Lower lobe of right lung (tissue), 2 donors: Measurements from ENCODE around the gene TRIM31. TPM values are rescaled to one million over a fixed set of nuclear protein-coding genes. Genes with fewer than 3 reads are reported as not detected.

Experiments used
- ATAC-seq, 2 donors: fragments of 200-7000 bp; cut with Tn5 transposase; one replicate each; pipeline ENCODE4 v1.9.1; 2020 to 2022; ENCODE audit warnings: mild to moderate bottlenecking in 2 of 2, moderate library complexity in 2 of 2
- DNase-seq: peaks from one replicate; pipeline ENCODE4 v3.0.0-alpha.2; 2020
- H3K27ac ChIP-seq: fragments of 200-600 bp; one replicate; pipeline ENCODE4 v1.8.0; 2022
- H3K27me3 ChIP-seq: fragments of 200-600 bp; one replicate; pipeline ENCODE4 v1.8.0; 2022; ENCODE audit warnings: low read depth
- H3K36me3 ChIP-seq: fragments of 200-600 bp; one replicate; pipeline ENCODE4 v1.8.0; 2022; ENCODE audit warnings: mild to moderate bottlenecking
- H3K4me1 ChIP-seq: fragments of 200-600 bp; one replicate; pipeline ENCODE4 v1.8.0; 2022
- H3K4me3 ChIP-seq: fragments of 200-600 bp; one replicate; pipeline ENCODE4 v1.8.0; 2022; ENCODE audit warnings: mild to moderate bottlenecking
- H3K9me3 ChIP-seq: fragments of 200-600 bp; one replicate; pipeline ENCODE4 v1.8.0; 2022
- intact Hi-C: fragments of 100-400 bp; cut with DNase I; formaldehyde crosslinking; loops from one replicate; pipeline ENCODE4 v1.11.0; 2022
- total RNA-seq: library from RNA; stranded (reverse); fragmentation: NEBNext Ultra II Directional; extraction: Animal tissue kit (Norgen Biotek cat#: 25700); gene quantifications from one replicate; pipeline ENCODE4 v1.2.1, GENCODE V29; 2021
- TF ChIP-seq, protein P1 (sequence below): fragments of 200-600 bp; IDR thresholded peaks from one replicate; pipeline ENCODE4 v1.8.0; 2022; ENCODE audit warnings: antibody characterized with exemption, mild to moderate bottlenecking
- donor health status: DM: no; HTN: yes; CAD: no; lungs with severe emphysema.

TRIM31 gene
- total RNA-seq, 1 donor from 2014 or later, result 0.62 TPM

DNA sequence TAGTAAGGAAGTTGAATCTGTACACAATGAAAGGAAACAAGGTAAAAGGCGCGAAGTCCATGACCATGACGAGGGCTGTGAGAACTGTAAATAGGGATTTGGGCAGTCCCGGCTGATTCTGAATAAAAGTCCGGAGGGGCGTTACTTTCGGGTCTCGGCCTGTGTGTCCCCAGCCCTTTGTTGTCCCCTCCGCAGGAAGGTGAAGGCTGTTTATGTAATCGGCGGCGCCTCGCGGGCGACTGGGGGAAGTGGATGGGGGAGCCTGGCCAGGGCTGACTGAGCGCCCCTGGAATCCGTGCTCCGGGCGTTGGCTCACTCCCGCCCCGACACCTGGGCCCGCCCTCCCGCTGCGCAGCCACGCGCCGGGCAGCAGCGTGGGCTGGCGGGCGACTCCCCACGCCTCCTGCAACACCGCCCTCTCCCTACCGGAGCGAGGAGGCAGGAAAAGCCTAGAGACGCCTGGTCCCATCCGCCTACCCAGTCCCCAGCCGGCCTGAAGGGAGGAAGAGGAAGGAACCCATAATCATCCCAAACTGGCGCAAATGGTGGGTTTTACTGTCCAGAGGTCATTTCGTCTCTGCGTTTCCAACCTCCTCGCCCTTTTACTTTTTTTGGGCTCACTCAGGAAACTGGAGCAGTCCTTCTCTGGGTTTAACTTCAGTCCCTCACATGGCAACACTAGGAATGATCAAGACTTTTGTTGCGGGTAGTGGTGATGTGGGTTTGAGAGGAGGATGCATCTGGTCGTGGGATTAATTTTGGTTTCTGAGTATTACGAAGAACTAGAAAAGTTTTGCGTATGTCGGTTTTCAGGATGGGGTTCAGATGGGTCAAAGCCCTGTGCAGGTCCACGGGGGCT lies 12.1 kb downstream of the TRIM31 start:
- H3K27me3 ChIP-seq, result peaks cover 7% of the 10 kb centered on the region
- no peaks in the 10 kb centered on the region for H3K36me3 ChIP-seq
- H3K27ac ChIP-seq, result peak overlapping the region; percentile 51
- peak overlapping the region; percentile 54 for H3K4me3 ChIP-seq
- intact Hi-C loops, result no loop called here
- H3K4me1 ChIP-seq, result peaks cover 35% of the 10 kb centered on the region
- H3K9me3 ChIP-seq, result no peaks in the 10 kb centered on the region
- DNase-seq, result peak; percentile 75
- TF ChIP-seq, protein P1, sequence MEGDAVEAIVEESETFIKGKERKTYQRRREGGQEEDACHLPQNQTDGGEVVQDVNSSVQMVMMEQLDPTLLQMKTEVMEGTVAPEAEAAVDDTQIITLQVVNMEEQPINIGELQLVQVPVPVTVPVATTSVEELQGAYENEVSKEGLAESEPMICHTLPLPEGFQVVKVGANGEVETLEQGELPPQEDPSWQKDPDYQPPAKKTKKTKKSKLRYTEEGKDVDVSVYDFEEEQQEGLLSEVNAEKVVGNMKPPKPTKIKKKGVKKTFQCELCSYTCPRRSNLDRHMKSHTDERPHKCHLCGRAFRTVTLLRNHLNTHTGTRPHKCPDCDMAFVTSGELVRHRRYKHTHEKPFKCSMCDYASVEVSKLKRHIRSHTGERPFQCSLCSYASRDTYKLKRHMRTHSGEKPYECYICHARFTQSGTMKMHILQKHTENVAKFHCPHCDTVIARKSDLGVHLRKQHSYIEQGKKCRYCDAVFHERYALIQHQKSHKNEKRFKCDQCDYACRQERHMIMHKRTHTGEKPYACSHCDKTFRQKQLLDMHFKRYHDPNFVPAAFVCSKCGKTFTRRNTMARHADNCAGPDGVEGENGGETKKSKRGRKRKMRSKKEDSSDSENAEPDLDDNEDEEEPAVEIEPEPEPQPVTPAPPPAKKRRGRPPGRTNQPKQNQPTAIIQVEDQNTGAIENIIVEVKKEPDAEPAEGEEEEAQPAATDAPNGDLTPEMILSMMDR, result no peak
- ATAC-seq, result peak; percentile 77 to 78

DNA sequence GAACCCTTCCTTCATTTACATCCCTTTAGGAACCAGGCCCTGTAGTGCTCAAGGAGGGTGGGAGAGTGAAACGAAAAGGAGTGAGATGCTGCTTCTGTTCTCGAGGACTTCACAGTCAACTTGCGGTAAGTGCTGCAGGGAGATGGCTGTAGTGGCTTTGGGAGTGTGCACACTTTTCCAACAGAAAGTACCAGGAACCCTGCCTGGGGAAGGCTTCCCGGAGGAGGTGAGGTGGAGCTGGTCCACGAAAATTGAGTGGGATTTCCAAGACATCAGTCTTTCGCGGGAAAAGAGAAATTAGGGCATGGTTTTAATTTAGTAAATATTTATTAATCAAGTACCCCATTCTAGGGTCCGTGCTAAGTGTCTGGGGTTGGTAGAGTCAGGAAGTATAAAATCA lies 12.7 kb downstream of the TRIM31 start:
- Histone ChIP-seq H3K4me1 (peaks cover 35% of the 10 kb centered on the region), H3K36me3 (no peaks in the 10 kb centered on the region), H3K4me3 (peak overlapping the region; percentile 54), H3K27ac (peak overlapping the region; percentile 51), H3K9me3 (no peaks in the 10 kb centered on the region), H3K27me3 (peaks cover 7% of the 10 kb centered on the region)
- TF ChIP-seq, protein P1, result no peak
- intact Hi-C loops, result no loop called here
- no peak for ATAC-seq
- no peak for DNase-seq

DNA sequence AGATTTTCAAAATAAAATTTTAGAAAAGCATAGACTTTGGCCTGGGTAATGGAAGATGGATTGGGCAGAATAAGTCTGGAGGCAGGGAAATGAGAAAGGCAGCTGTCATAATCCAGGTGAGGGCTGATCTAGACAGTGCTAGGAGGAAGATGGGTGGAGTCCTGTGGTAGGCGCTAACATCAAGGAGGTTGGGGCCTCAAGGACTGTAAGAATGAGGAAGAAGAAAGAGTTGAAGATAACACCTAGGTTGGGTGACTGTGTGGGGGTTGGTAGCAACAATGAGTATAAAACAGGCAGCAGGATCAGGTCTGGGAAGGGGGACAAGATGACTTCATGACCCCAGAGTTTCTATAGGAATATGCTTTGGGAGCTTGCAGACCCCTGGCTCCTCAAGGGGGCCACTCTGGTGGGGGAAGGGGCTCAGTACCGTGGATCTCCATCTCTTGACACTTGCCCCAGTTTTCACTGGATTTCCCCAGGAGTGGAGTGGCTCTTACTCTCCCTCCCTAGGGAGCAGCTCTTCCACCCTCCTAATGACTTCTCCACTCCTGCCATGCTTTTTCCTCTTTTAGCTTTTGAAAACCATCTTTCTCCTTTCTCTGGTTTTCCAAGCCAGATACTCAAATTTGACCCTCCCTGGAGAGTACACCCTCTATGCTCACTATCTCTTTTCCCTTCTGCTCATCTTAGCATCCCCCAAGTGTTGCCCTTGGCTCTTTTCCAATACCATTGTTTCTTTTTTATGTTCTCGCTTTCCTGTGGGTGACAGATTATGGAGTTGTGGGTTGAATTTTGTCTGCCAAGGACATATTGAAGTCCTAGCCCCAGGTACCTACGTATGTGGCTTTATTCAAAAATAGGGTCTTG lies 14.8 kb downstream of the TRIM31 start:
- TF ChIP-seq, protein P1, result no peak
- ATAC-seq, result no peak
- Histone ChIP-seq H3K27me3 (peaks cover 11% of the 10 kb centered on the region), H3K4me1 (peaks cover 31% of the 10 kb centered on the region), H3K36me3 (no peaks in the 10 kb centered on the region), H3K27ac (no peak overlapping the region), H3K4me3 (no peak overlapping the region), H3K9me3 (no peaks in the 10 kb centered on the region)
- intact Hi-C loops, result no loop called here
- no peak for DNase-seq

DNA sequence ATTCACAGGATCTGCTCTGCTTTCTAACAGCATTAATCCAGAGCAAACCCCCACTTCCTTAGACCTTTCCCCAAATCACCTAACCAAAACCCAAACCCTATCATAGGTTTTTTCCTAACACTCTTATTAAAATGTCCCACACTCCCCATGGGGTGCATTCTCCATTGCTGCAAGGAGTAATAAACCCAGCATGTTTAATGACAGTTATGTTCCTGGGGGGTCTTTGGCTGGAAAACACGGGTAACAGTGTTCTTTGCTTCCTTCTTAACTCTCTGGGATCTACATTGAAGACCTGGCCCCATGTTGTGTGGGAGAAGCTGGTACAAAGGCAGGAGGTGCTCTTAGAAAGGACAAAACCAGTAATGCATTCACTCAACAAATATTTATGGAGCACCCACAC lies 16.1 kb downstream of the TRIM31 start:
- DNase-seq (no peak), ATAC-seq (no peak)
- Histone ChIP-seq H3K27me3 (peaks cover 21% of the 10 kb centered on the region), H3K9me3 (no peaks in the 10 kb centered on the region), H3K4me1 (peaks cover 22% of the 10 kb centered on the region), H3K27ac (no peak overlapping the region), H3K36me3 (no peaks in the 10 kb centered on the region), H3K4me3 (no peak overlapping the region)
- intact Hi-C loops, result no loop called here
- TF ChIP-seq, protein P1, result no peak

DNA sequence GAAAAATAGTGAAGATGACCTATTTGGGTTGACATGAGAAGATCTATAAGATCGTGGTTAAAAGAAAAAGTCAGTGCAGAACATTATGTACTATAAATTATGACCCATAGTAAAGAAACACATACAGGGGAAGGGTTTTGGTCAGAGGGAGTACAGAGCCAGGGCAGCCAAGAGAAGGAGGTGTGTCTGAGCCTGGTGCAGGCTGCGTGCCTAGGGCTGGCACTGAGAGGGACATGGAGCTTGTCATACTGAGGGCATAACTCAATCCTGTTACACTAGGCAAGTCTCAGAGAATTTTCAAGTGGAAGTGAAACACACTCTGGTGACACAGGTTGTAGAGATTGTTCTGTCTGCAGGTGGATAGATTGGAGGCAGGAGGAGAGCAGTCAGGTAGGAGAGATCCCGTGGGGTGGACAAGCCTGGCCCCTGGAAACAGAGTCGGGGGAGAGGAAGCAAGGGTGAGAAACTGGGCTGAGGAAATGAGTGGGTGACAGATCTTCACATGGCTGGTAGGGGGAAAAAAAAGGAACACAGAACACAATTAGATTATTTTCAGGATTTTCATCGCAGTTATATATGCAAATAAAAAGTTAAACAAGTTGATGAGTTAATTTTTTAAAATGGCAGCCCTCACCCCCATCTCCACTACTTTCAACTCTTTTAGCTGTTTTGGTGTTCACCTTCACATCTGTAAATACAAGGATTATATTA lies 18.8 kb downstream of the TRIM31 start:
- no peak for DNase-seq
- Histone ChIP-seq H3K4me1 (peaks cover 5% of the 10 kb centered on the region), H3K9me3 (no peaks in the 10 kb centered on the region), H3K27me3 (peaks cover 26% of the 10 kb centered on the region), H3K36me3 (no peaks in the 10 kb centered on the region), H3K4me3 (no peak overlapping the region), H3K27ac (no peak overlapping the region)
- TF ChIP-seq, protein P1, result no peak
- intact Hi-C loops, result no loop called here
- ATAC-seq, result no peak
